Tibial nerve (tissue), 4 donors: ENCODE measurements around the gene CYP4V2. TPM values are rescaled to one million over a fixed set of nuclear protein-coding genes. Genes with fewer than 3 reads are reported as not detected.
A peak's percentile ranks its signal among the peaks of the same experiment; 100 is the strongest.

Source experiments
- DNase-seq, 2 donors: peaks; one replicate each; pipeline ENCODE4 v3.0.0-alpha.2; 2019; ENCODE audit warnings: low spot score in 2 of 2
- H3K27ac ChIP-seq, 4 donors: fragments of 200-600 bp; sonication (generic) in 3 of 4; one replicate each; pipeline ENCODE4 v1.5.1; 2017 to 2019; ENCODE audit warnings: mild to moderate bottlenecking in 1 of 4
- H3K27me3 ChIP-seq, 2 donors: fragments of 200-600 bp; sonication (generic) in 1 of 2; one replicate each; pipeline versions ENCODE4 v1.5.1 to v1.6.0; 2017 to 2019
- H3K36me3 ChIP-seq, 3 donors: fragments of 200-600 bp; sonication (generic); one replicate each; pipeline ENCODE4 v1.5.1; 2018 to 2019
- H3K4me1 ChIP-seq, 4 donors: fragments of 200-600 bp; sonication (generic) in 3 of 4; one replicate each; pipeline ENCODE4 v1.5.1; 2017 to 2019
- H3K4me3 ChIP-seq, 4 donors: fragments of 200-600 bp; sonication (generic) in 3 of 4; one replicate each; pipeline ENCODE4 v1.5.1; 2017 to 2019; ENCODE audit warnings: mild to moderate bottlenecking in 1 of 4, moderate library complexity in 1 of 4
- H3K9me3 ChIP-seq, 4 donors: fragments of 200-600 bp; sonication (generic) in 3 of 4; one replicate each; pipeline ENCODE4 v1.5.1; 2017 to 2019
- EP300 ChIP-seq, 2 donors: sonication (generic); formaldehyde crosslinking; IDR thresholded peaks; one replicate each; pipeline ENCODE4 v1.6.1; 2017; ENCODE audit warnings: antibody characterized with exemption in 2 of 2, mild to moderate bottlenecking in 1 of 2
- POLR2A ChIP-seq, 2 donors: fragments of 450-650 bp; IDR thresholded peaks; one replicate each; pipeline ENCODE4 v1.6.1; 2017; ENCODE audit warnings: antibody characterized with exemption in 2 of 2, mild to moderate bottlenecking in 2 of 2, moderate library complexity in 2 of 2
- WGBS, 2 donors: methylation state at CpG; one replicate each; pipeline ENCODE4 v1.1.5; 2018; 5-methylcytosine and 5-hydroxymethylcytosine counted together
- total RNA-seq, 4 donors: library from RNA; depleted of rRNA; stranded (reverse); fragments of >200 nt; gene quantifications; one replicate each; pipeline ENCODE4 v1.1.0, GENCODE V29; 2016
- TF ChIP-seq, protein P1 (sequence below), 5 experiments: fragments of 200-600 bp in 3 of 5; fragments of 450-650 bp in 2 of 5; sonication (generic) in 3 of 5; IDR thresholded peaks; one replicate each; pipeline ENCODE4 v1.5.1; 2016 to 2019; ENCODE audit warnings: antibody characterized with exemption in 5 of 5, mild to moderate bottlenecking in 3 of 5, moderate library complexity in 2 of 5

CYP4V2 gene
- total RNA-seq, 4 donors from 2014 or later = 36.3 to 56.6 (median 47.7) TPM

DNA sequence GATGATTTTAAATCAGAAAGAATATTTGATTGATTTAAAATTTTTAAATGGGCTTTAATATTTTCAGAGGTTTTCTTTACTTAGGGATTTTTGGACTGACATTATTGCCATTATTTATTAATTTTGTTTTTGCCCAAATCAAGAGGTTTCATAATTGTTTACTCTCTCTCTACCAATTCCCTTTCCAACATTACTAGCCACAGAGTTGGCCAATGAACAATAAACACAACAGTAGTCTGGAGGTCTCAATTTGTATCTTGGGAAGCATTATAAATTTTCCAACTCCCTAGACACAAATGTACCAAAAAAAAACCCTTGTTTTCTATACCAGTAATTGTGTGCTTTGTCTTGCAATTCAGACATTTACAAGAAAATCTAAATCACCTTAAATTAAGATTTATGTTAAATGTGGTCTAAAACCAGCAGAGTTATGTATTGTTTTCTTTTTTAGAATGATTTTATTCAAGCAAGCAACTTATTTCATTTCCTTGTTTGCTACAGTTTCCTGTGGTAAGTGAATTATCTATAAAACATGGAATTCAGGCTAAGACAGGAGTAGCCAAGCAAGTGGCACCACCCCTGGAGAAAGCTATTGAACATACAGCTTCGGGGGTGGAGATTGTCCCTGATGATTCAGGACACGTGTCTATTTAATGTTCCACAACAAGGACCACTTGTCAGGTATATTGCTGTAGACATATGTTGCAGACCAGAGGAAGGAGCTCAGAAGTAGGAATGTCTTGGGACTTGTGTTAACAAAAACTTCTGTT, 36.6 kb downstream of the CYP4V2 start:
- H3K27ac ChIP-seq = no peak overlapping the region
- DNase-seq = no peak
- TF ChIP-seq EP300 (IDR thresholded peaks at IDR 0.05) (no peak), POLR2A (IDR thresholded peaks at IDR 0.05) (no peak)
- TF ChIP-seq, protein P1, sequence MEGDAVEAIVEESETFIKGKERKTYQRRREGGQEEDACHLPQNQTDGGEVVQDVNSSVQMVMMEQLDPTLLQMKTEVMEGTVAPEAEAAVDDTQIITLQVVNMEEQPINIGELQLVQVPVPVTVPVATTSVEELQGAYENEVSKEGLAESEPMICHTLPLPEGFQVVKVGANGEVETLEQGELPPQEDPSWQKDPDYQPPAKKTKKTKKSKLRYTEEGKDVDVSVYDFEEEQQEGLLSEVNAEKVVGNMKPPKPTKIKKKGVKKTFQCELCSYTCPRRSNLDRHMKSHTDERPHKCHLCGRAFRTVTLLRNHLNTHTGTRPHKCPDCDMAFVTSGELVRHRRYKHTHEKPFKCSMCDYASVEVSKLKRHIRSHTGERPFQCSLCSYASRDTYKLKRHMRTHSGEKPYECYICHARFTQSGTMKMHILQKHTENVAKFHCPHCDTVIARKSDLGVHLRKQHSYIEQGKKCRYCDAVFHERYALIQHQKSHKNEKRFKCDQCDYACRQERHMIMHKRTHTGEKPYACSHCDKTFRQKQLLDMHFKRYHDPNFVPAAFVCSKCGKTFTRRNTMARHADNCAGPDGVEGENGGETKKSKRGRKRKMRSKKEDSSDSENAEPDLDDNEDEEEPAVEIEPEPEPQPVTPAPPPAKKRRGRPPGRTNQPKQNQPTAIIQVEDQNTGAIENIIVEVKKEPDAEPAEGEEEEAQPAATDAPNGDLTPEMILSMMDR (IDR thresholded peaks at IDR 0.05) = no peak
- H3K4me3 ChIP-seq = peak overlapping the region in 1 of 4 donors; percentile 10
- H3K36me3 ChIP-seq = peaks cover 0 to 18% (median 0%) of the 10 kb centered on the region in 3 donors
- no peaks in the 10 kb centered on the region for H3K27me3 ChIP-seq
- H3K9me3 ChIP-seq = peaks cover 0 to 28% (median 3%) of the 10 kb centered on the region in 4 donors
- H3K4me1 ChIP-seq = peaks cover 0 to 3% (median 0%) of the 10 kb centered on the region in 4 donors
- 29 to 42% methylated on average over 2 of the region's 2 CpGs for WGBS, 2 donors

DNA sequence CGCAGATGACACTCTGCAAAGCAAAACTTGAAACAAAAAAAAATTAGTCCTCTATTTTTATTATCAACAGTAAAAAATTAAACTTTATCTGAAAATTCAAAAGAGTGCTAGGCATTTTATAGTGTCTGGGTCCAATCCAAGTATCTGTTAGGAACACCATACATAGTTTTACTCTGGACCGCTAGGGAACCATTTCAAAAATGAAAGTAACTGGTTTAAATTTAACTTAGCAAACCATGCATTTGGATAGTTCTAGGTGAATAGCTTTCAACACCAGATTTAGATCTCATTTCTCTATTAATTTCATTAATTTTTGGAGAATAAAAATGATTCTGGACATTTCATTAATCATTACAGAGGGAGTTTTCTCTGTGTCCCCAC, 37.1 kb downstream of the CYP4V2 start:
- DNase-seq = no peak
- Histone ChIP-seq H3K36me3 (peaks cover 0 to 13% (median 0%) of the 10 kb centered on the region in 3 donors), H3K4me3 (peak overlapping the region in 1 of 4 donors; percentile 10), H3K27ac (no peak overlapping the region), H3K4me1 (peaks cover 0 to 3% (median 0%) of the 10 kb centered on the region in 4 donors), H3K9me3 (peaks cover 0 to 28% (median 3%) of the 10 kb centered on the region in 4 donors), H3K27me3 (no peaks in the 10 kb centered on the region)
- WGBS, 2 donors = 68 to 72% methylated on average over 2 of the region's 2 CpGs
- no peak for TF ChIP-seq EP300 (IDR thresholded peaks at IDR 0.05)
- TF ChIP-seq, protein P1 (IDR thresholded peaks at IDR 0.05) = no peak
- TF ChIP-seq POLR2A (IDR thresholded peaks at IDR 0.05) = no peak

DNA sequence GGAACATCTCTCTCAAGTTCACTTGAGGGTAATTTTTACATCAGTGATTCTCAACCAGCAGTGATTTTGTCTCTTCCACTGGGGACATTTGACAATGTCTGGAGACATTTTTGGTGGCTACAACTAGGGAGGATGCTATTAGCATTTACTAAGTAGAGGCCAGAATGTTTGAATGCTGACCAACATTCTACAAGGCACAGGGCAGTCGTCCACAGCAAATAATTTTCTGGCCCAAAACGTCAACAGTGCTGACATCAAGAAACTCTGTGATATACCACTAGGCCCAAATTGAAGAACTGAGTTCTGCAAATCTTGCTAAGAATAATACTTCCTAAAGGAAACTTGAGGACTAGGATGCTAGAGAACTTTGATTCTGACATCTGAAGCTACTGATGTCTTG, 43.0 kb downstream of the CYP4V2 start:
- H3K27me3 ChIP-seq = no peaks in the 10 kb centered on the region
- H3K9me3 ChIP-seq = no peaks in the 10 kb centered on the region
- H3K4me3 ChIP-seq = no peak overlapping the region
- no peak overlapping the region for H3K27ac ChIP-seq
- 28 to 61% methylated on average over 2 of the region's 2 CpGs for WGBS, 2 donors
- DNase-seq = no peak
- no peak for TF ChIP-seq POLR2A (IDR thresholded peaks at IDR 0.05)
- no peak for TF ChIP-seq EP300 (IDR thresholded peaks at IDR 0.05)
- TF ChIP-seq, protein P1 (IDR thresholded peaks at IDR 0.05) = no peak
- H3K4me1 ChIP-seq = no peaks in the 10 kb centered on the region
- H3K36me3 ChIP-seq = peaks cover 0 to 11% (median 0%) of the 10 kb centered on the region in 3 donors

DNA sequence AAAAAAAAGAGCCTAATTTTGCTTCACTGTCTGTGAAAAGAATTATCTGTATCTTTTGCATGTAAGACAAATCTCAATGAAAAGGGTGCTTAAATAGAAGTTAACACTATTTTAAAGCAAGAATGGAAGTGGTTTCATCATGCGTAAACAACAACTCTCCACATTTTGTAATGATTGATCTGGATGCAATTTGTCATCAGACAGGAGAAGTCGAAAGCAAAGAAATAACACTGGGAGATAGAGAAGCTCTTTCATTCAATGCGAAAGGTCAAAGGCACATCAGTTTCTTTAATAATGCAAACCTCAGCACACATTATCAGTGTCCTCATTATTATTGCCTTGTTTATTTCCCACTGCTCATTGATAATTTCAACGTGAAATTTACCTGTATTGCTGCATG, 44.8 kb downstream of the CYP4V2 start:
- Histone ChIP-seq H3K27ac (no peak overlapping the region), H3K4me1 (no peaks in the 10 kb centered on the region), H3K27me3 (no peaks in the 10 kb centered on the region), H3K36me3 (peaks cover 0 to 18% (median 0%) of the 10 kb centered on the region in 3 donors), H3K9me3 (no peaks in the 10 kb centered on the region), H3K4me3 (no peak overlapping the region)
- DNase-seq = no peak
- WGBS, 2 donors = 68 to 75% methylated on average over 4 of the region's 4 CpGs
- no peak for TF ChIP-seq EP300 (IDR thresholded peaks at IDR 0.05)
- no peak for TF ChIP-seq POLR2A (IDR thresholded peaks at IDR 0.05)
- TF ChIP-seq, protein P1 (IDR thresholded peaks at IDR 0.05) = no peak

DNA sequence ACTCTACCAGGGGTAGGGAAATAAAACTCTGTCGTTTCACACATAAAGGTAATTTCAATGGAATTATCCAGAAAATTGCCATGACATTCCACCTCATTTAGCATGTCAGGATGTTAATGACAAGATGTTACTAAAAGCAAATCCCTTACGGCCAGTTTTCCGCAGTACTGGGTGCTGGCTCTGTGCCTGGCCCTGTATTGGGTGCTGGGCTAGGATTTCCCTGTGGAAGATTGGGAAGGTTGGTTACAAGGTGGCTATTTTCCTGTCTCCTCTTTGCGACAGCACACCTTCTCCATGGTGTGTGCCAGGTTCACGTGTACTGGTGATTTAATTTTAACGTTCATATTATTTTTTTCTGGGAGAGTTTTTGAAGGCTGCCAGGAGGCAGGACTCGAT, 49.1 kb downstream of the CYP4V2 start:
- TF ChIP-seq, protein P1 (IDR thresholded peaks at IDR 0.05) = no peak
- no peak for TF ChIP-seq EP300 (IDR thresholded peaks at IDR 0.05)
- TF ChIP-seq POLR2A (IDR thresholded peaks at IDR 0.05) = no peak
- 76 to 87% methylated on average over 7 of the region's 7 CpGs for WGBS, 2 donors
- Histone ChIP-seq H3K27me3 (no peaks in the 10 kb centered on the region), H3K9me3 (no peaks in the 10 kb centered on the region), H3K4me3 (no peak overlapping the region), H3K36me3 (peaks cover 0 to 18% (median 0%) of the 10 kb centered on the region in 3 donors), H3K27ac (no peak overlapping the region), H3K4me1 (no peaks in the 10 kb centered on the region)
- no peak for DNase-seq
